MG63 (cell line): Measurements from ENCODE around the gene CAMKMT. TPM values are rescaled to one million over a fixed set of nuclear protein-coding genes. Genes with fewer than 3 reads are reported as not detected.

Source experiments
- DNase-seq: peaks from one replicate; pipeline ENCODE4 v3.0.0-alpha.2; 2020
- H3K27me3 ChIP-seq: fragments of 250-450 bp; sonication (Bioruptor Pico); 2 replicates; pipeline ENCODE4 v1.5.1; 2020; ENCODE audit warnings: mild to moderate bottlenecking, moderate library complexity
- H3K36me3 ChIP-seq: fragments of 250-450 bp; sonication (Bioruptor Pico); 2 replicates; pipeline ENCODE4 v1.5.1; 2020; ENCODE audit warnings: mild to moderate bottlenecking, moderate library complexity
- H3K4me3 ChIP-seq: fragments of 250-450 bp; sonication (Bioruptor Pico); 2 replicates; pipeline ENCODE4 v1.5.1; 2020; ENCODE audit warnings: mild to moderate bottlenecking, moderate library complexity
- H3K9me3 ChIP-seq: fragments of 250-450 bp; sonication (Bioruptor Pico); 2 replicates; pipeline ENCODE4 v1.5.1; 2020; ENCODE audit warnings: mild to moderate bottlenecking, moderate library complexity
- total RNA-seq: library from RNA; depleted of rRNA; stranded (reverse); fragments of >200 nt; shearing (Covaris generic); gene quantifications from 2 replicates; pipeline ENCODE4 v1.2.3, GENCODE V29; 2014; ENCODE audit warnings: low replicate concordance

Gene CAMKMT
- total RNA-seq, 1 experiment from 2014 or later, result 1.3 TPM

DNA sequence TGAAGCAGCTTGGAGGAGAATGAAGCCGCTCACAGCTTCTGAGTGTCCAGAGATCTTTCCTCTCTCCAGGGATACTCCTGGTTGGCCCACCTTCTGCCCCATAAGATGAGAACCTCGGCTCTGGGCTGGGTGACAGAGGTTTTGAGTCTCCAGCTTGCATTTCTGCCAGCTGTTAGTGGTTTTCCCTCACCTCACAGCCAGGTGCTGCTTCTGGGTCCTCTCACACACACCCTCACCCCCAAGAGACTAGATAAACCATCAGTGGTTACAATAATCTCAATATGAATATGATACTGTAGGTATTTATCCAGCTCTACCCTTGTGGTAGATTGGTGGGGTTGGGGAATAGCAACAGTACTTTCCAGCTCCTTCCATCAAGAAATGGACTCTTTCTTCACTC is 418.0 kb downstream of the CAMKMT start:
- Histone ChIP-seq H3K4me3 (no peak overlapping the region), H3K9me3 (peaks cover 8% of the 10 kb centered on the region), H3K36me3 (no peaks in the 10 kb centered on the region), H3K27me3 (no peaks in the 10 kb centered on the region)
- DNase-seq, result no peak

DNA sequence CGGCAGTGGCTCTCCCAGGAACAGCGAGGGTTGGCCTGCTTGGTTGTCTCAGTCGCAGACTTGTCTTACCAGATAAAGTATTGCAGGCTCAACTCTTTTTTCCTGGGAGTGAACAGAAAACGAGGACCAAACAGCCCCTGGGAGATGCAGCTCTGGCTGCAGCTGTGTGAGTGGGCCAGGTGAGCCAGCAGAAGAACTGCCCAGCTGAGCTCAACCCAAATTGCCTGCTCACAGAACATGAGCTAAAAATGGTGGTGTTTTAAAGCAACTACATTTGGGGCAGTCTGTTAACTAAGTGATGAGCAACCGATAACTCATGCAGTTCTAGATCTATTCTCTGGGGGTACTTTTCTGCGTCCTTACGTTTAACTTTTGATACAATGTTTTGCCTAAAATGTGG is 418.7 kb downstream of the CAMKMT start:
- Histone ChIP-seq H3K36me3 (no peaks in the 10 kb centered on the region), H3K4me3 (no peak overlapping the region), H3K27me3 (no peaks in the 10 kb centered on the region), H3K9me3 (peaks cover 8% of the 10 kb centered on the region)
- DNase-seq, result no peak

DNA sequence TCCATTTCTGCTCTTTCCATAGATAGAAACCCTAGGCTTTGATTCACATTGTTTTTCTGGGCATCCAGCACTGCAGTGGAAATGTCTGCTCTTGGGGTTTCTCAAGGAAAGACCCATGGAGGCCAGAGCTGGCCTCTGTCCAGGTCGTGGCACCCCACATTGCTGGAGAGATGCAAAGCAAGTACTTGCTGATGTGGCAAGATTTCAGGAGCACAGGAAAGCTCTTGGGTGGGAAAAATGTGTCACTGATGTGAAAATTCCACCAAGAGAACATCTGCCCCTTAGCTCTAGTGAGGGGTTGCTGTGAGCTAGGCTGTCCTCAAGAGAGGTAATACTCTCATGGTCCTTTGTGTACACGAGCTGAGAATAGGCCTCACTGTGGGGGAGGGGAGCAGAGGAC is 423.7 kb downstream of the CAMKMT start:
- Histone ChIP-seq H3K36me3 (no peaks in the 10 kb centered on the region), H3K27me3 (no peaks in the 10 kb centered on the region), H3K4me3 (no peak overlapping the region), H3K9me3 (peaks cover 8% of the 10 kb centered on the region)
- no peak for DNase-seq

DNA sequence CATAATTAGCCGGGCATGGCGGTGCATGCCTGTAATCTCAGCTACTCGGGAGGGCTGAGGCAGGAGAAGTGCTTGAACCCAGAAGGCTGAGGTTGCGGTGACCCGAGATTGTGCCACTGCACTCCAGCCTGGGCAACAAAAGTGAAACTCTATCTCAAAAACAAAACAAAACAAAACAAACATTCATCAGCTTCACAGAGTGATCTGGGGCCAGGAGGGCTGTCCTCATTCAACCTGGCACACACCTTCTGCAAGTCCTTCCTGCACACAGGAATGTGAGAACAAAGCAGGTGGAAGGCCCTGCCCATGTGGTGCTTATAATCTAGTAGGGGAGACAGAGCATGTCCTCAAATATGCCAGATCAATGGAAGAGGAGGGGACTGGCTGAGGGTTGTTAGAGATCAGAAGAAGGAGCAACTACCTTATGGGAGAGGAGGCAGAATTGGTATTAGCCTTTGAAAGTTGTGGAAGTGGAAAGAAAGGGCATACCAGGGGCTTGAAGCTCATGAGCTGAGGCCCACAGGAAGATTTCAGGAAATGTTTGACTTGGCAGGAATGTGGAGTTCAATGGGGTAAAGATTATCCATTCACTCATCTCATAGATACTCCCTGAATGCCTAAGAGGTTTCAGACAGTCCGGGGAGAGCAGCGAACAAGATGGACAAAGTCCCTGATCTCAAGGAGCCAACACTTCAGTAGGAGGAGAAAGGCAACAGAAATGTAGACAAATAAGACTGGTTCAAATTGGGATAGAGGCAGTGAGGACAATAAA is 424.5 kb downstream of the CAMKMT start:
- Histone ChIP-seq H3K4me3 (no peak overlapping the region), H3K9me3 (peaks cover 8% of the 10 kb centered on the region), H3K27me3 (no peaks in the 10 kb centered on the region), H3K36me3 (no peaks in the 10 kb centered on the region)
- no peak for DNase-seq

DNA sequence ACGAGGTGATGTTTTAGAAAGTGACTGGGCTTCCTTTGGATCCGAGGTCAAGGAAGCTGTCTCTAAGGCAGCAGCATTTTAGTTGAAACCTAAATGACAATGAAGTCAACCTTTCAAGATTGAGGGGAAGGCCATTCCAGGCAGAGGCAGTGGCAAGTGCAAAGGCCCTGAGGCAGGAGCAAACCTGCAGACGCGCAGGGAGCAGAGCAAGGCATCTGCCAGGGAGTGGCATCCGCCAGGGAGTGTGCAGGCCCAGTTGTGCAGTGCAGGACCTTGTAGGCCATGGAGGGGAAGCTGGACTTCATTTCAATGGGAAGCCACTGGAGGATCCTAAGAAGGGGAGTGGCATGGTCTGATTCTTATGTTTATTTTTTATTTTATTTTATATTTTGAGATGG is 425.1 kb downstream of the CAMKMT start:
- Histone ChIP-seq H3K4me3 (no peak overlapping the region), H3K36me3 (no peaks in the 10 kb centered on the region), H3K9me3 (peaks cover 7% of the 10 kb centered on the region), H3K27me3 (no peaks in the 10 kb centered on the region)
- DNase-seq, result no peak

DNA sequence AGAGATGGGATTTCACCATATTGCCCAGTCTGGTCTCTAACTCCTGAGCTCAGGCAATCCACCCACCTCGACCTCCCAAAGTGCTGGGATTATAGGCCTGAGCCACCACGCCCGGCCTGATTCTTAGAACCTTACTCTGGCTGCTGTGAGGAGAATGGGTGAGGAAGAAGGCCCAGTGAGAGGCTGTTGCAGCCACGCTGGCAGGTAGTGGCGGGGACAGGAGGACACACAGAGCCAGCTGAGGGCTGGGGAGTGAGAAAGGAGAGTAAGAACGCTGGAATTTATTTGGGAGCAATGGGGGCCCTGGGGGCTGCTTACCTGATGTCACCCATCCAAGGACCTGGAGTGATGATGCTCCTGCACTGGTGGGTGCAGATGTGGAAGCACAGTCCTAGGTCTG is 425.9 kb downstream of the CAMKMT start:
- Histone ChIP-seq H3K4me3 (no peak overlapping the region), H3K36me3 (no peaks in the 10 kb centered on the region), H3K27me3 (no peaks in the 10 kb centered on the region), H3K9me3 (no peaks in the 10 kb centered on the region)
- no peak for DNase-seq

DNA sequence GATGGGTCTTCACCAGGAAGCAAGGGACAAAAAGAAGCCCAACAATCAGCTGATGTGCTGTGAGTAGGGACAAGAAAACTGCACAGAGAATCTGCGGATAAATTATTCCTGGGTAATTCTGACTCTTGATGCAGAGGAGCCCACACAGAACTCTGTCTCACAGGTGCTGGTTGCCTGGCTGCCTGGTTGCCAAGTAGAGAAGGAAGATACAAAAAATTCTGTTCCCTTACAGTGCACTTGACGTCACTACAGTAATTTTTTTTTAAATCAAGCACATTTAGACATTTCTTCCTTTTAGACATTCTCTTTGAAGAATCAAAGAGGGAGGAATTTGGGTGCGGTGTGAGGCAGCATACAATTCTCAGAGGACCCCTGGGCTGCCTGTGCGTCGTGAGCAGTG is 427.7 kb downstream of the CAMKMT start:
- Histone ChIP-seq H3K36me3 (no peaks in the 10 kb centered on the region), H3K9me3 (no peaks in the 10 kb centered on the region), H3K4me3 (no peak overlapping the region), H3K27me3 (no peaks in the 10 kb centered on the region; the same call in 1 of the 2 replicates)
- DNase-seq, result no peak

DNA sequence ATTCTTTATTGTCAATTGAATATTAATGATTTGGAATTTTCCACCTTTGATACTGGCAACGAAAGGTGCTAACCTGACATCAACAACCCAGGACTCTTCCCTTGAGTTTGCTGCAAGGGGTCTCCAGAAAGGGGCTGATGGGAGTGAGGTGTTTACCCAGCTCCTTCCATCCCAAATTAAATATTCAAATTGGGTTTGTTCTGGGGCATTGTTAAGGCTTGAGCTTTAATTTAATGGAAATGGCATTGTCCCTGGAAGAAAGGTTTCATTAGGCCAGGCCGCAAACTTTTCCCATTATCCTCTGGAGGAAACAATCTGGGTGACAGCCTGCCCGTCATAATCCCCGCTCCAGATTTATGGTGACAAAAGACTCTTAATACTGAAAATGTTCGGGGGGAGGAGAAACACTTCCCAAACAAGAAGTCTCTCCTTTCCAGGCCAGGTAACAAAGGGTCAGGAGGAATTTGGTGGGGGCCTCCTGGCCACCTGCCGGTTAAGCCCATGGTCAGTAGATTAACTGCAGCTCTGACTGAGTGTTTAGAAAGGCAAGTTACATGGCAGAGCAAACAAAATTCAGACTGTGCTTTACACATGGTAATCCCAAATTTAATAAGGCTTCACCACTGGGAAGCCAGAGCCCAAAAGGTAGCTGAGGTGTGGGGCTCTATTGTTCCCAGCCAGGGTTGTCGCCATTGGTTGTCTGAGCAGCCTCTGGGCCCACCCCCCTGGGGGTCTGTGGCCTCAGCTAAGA is 428.4 kb downstream of the CAMKMT start:
- Histone ChIP-seq H3K4me3 (no peak overlapping the region), H3K27me3 (no peaks in the 10 kb centered on the region; the same call in 1 of the 2 replicates), H3K9me3 (no peaks in the 10 kb centered on the region), H3K36me3 (no peaks in the 10 kb centered on the region)
- no peak for DNase-seq

DNA sequence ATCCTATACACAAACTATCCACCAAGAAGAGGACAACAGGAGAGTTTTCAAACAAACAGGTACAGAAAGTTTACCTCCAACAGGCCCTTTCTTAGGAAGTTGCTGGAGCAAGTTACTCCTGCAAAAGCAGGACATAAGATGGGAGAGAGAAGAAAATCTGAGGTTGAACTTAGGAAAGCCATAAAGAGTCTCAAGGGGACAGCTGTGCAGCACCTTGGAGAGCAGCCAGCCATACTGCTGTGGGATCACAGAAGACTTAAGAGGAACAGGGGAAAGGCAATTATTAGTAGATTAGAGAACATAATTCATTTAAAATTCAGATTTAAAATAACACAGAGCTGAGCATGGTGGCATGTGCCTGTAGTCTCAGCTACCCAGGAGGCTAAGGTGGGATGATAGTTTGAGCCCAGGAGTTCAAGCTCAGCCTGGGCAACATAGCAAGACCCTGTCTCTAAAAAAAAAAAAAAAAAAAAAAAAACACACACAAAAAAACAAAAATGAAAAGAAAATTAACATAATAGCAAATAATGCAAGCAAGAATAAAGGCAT is 431.6 kb downstream of the CAMKMT start:
- Histone ChIP-seq H3K36me3 (no peaks in the 10 kb centered on the region), H3K9me3 (no peaks in the 10 kb centered on the region), H3K4me3 (no peak overlapping the region), H3K27me3 (no peaks in the 10 kb centered on the region; the same call in 1 of the 2 replicates)
- DNase-seq, result no peak

DNA sequence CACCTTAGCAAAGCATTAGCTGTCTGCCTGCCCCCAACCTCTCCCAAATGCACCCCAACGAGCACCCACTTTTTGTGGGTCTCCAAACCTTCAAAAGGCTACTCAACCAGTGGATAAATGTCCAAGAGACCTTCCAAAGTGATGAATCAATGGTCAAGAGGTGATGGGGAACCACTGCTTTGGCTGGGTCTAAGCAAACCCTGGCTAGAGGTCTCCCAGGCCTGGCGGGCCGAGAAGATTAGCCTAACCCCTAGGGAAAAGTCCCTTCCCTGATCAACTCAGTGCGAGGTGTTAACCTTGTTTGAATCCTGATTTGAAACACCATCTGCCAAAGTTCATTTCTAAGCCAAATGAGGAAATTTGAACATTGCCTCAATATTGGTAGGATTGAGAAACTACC is 435.0 kb downstream of the CAMKMT start:
- Histone ChIP-seq H3K36me3 (no peaks in the 10 kb centered on the region), H3K4me3 (no peak overlapping the region), H3K27me3 (no peaks in the 10 kb centered on the region; the same call in 1 of the 2 replicates), H3K9me3 (no peaks in the 10 kb centered on the region)
- DNase-seq, result no peak

DNA sequence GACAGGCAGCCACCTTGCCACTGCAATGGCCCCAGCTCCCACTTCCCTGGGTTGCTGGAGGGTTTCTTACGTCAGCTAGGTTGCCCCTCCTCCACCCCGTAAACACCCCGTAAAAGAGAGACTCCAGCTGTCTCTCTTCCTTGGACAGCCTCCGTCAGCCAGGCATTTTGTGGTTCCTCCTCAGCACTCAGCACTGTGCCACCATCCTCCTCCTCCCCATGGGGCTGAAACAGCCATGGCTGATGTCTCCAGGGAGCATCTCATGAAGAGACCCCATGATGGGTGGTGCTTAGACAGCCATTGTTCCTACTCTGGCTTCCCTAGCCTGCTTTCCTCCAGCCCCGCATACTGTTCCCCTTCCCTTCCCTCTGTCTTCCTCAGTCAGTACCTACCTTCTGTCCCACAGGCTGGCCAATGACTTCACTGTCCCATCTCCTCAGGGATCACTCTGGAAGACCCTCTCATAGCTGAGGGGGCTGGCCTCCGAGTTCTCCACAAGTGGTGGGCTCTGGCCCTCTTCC is 436.5 kb downstream of the CAMKMT start:
- no peaks in the 10 kb centered on the region for H3K36me3 ChIP-seq
- DNase-seq, result no peak
- no peaks in the 10 kb centered on the region for H3K9me3 ChIP-seq
- peaks cover 2% of the 10 kb centered on the region; the same call in 1 of the 2 replicates for H3K27me3 ChIP-seq
- H3K4me3 ChIP-seq, result no peak overlapping the region

DNA sequence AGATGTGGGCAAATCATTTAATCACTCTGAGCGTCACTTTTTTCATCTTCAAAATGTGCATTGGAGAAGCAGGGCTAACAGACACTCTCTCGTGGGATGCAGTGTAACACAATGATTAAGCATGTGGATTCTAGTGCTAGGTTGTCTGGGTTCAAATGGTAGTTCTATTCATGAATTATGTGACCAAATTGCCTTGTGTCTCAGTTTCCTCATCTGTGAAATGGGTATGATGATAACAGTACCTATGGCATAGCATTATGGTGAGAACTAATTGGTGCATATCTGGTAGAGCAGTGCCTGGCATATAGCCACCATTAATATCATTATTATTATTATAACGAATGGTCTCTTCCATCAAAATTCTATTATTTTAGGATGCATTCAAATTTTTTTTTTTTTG is 437.4 kb downstream of the CAMKMT start:
- Histone ChIP-seq H3K9me3 (no peaks in the 10 kb centered on the region), H3K4me3 (no peak overlapping the region), H3K27me3 (peaks cover 4% of the 10 kb centered on the region; the same call in 1 of the 2 replicates), H3K36me3 (no peaks in the 10 kb centered on the region)
- DNase-seq, result no peak

DNA sequence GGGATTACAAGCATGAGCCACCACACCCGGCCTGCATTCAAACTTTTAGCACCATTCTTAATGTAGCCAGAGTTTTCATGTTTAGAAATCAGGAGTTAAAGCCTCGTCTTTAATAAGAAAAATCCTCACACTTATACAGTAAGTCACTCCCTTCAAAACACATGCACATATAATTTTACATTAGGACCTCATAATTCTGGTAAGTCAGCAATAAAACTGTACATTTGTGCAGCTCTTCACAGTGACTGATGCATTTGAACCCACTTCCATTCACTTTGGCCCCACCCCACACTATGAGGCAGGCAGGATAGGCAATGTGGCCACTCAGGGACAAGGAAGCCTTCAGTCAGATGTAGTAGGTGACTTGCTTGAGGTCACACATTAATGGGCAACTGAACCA is 438.0 kb downstream of the CAMKMT start:
- 0 out of 2 replicates have a peak, but pooled peaks cover 4% of the 10 kb centered on the region for H3K27me3 ChIP-seq

DNA sequence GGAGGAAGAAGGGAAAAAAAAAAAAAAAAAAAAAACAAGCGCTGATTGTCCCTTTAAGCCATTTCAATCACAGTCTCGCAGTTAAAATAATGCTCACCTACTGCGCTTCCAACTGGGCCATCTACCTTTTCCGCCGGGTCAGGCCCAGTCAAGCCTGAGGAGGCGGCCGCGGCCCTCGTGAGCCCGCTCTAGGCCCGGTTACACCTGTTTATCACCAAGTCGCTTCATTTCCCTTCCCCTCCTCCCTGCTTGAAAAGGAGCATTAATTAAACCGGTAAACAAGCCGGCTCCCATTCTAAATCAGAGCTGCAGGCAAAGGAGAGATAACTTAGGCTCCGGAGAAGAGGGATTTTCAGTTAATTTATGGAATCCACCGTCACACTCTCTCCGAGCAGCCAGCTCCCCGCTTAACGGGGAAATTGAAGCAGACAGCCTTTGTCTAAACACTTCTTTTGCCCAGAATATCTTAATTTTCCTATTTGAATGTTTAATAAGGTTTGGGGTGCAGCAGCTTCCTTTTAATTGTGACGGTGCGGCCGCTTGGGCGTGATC is 439.6 kb downstream of the CAMKMT start:
- Histone ChIP-seq H3K4me3 (no peak overlapping the region), H3K27me3 (peaks cover 17% of the 10 kb centered on the region), H3K9me3 (no peaks in the 10 kb centered on the region), H3K36me3 (no peaks in the 10 kb centered on the region)
- DNase-seq, result no peak

More for the DNA sequence above, 438.0 kb downstream of the CAMKMT start:
- Histone ChIP-seq H3K4me3 (no peak overlapping the region), H3K9me3 (no peaks in the 10 kb centered on the region), H3K36me3 (no peaks in the 10 kb centered on the region)
- DNase-seq, result no peak

DNA sequence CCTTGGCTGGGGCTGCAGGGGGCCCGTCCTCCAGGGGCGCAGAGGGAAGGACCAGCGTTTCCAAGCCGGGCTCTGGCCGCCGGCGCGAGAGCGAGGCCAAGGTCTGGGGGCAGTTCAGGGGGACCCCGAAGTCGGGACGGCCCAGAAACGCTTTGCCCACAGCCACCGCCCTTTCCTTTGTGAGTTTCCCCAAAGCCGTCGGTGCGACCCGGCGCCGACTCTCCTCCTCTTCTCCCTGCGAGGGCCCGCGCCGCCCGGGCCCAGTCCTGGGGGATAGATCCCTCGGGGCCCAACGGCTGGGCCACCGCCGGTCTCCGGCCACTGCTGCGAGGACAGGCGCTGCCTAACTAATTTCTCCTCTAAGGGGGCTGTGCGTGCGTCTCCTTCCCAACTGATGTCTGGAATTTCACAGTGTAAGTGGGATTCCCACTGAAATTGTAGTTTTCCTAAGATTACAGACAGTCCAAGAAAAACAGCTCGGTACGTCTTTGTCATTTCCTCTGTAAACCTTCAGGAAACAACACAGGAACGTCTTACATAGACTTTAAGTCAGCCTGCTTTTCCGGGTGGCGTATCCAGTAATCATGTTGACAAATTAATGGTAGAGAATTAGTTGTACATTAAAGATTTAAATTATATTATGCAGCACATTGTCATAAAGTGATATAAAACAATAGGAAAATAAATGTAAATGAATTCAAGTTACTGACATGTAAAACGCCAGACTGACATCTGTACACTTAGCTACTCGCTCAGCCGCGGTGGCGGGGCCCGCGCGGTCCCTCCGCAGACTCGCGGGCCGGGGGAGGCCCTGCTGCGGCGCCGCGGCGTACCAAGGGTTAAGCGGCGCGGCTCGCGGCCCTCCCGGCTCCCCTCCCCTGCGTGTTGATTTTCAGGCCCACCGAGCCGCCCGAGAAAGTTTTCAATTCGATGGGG is 440.4 kb downstream of the CAMKMT start:
- Histone ChIP-seq H3K36me3 (no peaks in the 10 kb centered on the region), H3K9me3 (no peaks in the 10 kb centered on the region), H3K4me3 (no peak overlapping the region), H3K27me3 (peaks cover 24% of the 10 kb centered on the region)
- no peak for DNase-seq

DNA sequence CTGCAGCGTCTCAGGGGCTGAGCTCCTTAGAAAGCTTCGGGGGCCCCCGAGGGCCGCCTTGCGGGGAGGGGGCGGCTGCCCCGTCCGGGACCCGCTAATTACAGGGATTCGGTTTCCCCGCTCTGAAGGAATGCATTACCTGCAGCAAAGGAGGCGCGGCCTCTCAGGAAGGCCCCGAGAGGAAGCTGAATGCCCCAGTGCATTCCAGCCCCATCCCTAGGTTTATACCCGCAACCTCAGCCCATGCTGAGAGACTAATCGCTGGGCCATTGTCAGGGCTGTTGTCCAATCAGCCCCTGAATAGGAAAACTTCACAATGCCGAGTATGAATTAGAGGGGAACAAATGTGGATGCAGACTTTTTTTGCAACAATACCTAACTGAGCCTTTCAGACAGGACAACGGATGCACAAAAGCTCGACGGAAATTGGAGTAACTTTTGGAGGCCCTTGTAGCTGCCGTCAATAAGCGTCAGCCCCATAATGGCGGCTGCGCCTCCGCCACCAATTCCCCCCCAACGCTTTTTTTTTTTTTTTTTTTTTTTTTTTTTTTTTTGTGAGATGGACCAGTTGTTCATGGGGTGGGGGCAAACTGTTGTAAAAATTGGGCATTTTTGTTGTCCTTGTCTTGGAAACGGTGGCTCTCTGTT is 441.2 kb downstream of the CAMKMT start:
- Histone ChIP-seq H3K4me3 (no peak overlapping the region), H3K36me3 (no peaks in the 10 kb centered on the region), H3K27me3 (peaks cover 29% of the 10 kb centered on the region), H3K9me3 (no peaks in the 10 kb centered on the region)
- no peak for DNase-seq
